HUES6 (cell line): Measurements from ENCODE around the gene SLC22A13.

Experiments used
- H3K27ac ChIP-seq: 2 replicates; pipeline ENCODE4 v1.7.0; 2013; ENCODE audit warnings: low read depth, mild to moderate bottlenecking, low read length, inconsistent platforms
- H3K27me3 ChIP-seq: 2 replicates; pipeline ENCODE4 v1.6.1; 2013; ENCODE audit warnings: low read length; ENCODE audit not compliant: control insufficient read depth, insufficient read depth
- H3K36me3 ChIP-seq: 2 replicates; pipeline ENCODE4 v1.6.1; 2013; ENCODE audit warnings: low read length; ENCODE audit not compliant: control insufficient read depth, insufficient read depth
- H3K4me1 ChIP-seq: 2 replicates; pipeline ENCODE4 v1.6.1; 2013; ENCODE audit warnings: low read length; ENCODE audit not compliant: control insufficient read depth, insufficient read depth
- H3K4me3 ChIP-seq: 2 replicates; pipeline ENCODE4 v1.5.1; 2013; ENCODE audit warnings: low read depth, low read length
- H3K9ac ChIP-seq: one replicate; pipeline ENCODE4 v1.6.1; 2013; ENCODE audit warnings: mild to moderate bottlenecking, low read length
- H3K9me3 ChIP-seq: 2 replicates; pipeline ENCODE4 v1.6.1; 2013; ENCODE audit warnings: low read depth, low read length; ENCODE audit not compliant: control insufficient read depth, insufficient read depth

Gene SLC22A13

GRCh38 chr3:38265604-38266307 is at the start of gene SLC22A13:
TSS of gene SLC22A13 (plus strand) at chr3:38265812. CDS start at chr3:38265861, 49 bp downstream.
- H3K9me3 ChIP-seq: no peaks in the 10 kb centered on the region
- no peaks in the 10 kb centered on the region for H3K27me3 ChIP-seq
- no peak within 1 kb of the TSS for H3K9ac ChIP-seq
- H3K4me3 ChIP-seq: no peak within 1 kb of the TSS
- peaks cover 13% of the 10 kb centered on the region for H3K4me1 ChIP-seq
- no peaks in the 10 kb centered on the region for H3K36me3 ChIP-seq
- no peak within 1 kb of the TSS for H3K27ac ChIP-seq

- no peak overlapping the region for H3K9ac ChIP-seq
- H3K4me1 ChIP-seq: no peaks in the 10 kb centered on the region
- no peaks in the 10 kb centered on the region for H3K27me3 ChIP-seq
- no peak overlapping the region for H3K27ac ChIP-seq
- H3K36me3 ChIP-seq: peaks cover 34% of the 10 kb centered on the region
- H3K9me3 ChIP-seq: no peaks in the 10 kb centered on the region
- H3K4me3 ChIP-seq: no peak overlapping the region
Measured at GRCh38 chr3:38219609-38220197, 45.9 kb upstream of the SLC22A13 start.

- Histone ChIP-seq H3K27me3 (no peaks in the 10 kb centered on the region), H3K9ac (no peak overlapping the region), H3K4me3 (no peak overlapping the region), H3K9me3 (no peaks in the 10 kb centered on the region), H3K27ac (no peak overlapping the region), H3K4me1 (no peaks in the 10 kb centered on the region), H3K36me3 (peaks cover 44% of the 10 kb centered on the region)
Measured at GRCh38 chr3:38221005-38221404, 44.6 kb upstream of the SLC22A13 start.

GRCh38 chr3:38222032-38222634 is 43.5 kb upstream of the SLC22A13 start:
- Histone ChIP-seq H3K36me3 (peaks cover 45% of the 10 kb centered on the region), H3K27me3 (no peaks in the 10 kb centered on the region), H3K27ac (no peak overlapping the region), H3K9me3 (no peaks in the 10 kb centered on the region), H3K4me1 (no peaks in the 10 kb centered on the region), H3K9ac (no peak overlapping the region), H3K4me3 (no peak overlapping the region)

- no peaks in the 10 kb centered on the region for H3K9me3 ChIP-seq
- no peaks in the 10 kb centered on the region for H3K4me1 ChIP-seq
- H3K4me3 ChIP-seq: no peak overlapping the region
- peaks cover 49% of the 10 kb centered on the region for H3K36me3 ChIP-seq
- no peaks in the 10 kb centered on the region for H3K27me3 ChIP-seq
- H3K9ac ChIP-seq: no peak overlapping the region
- no peak overlapping the region for H3K27ac ChIP-seq
Measured at GRCh38 chr3:38224357-38224756, 41.3 kb upstream of the SLC22A13 start.

GRCh38 chr3:38226273-38226672 is 39.3 kb upstream of the SLC22A13 start:
- Histone ChIP-seq H3K4me3 (no peak overlapping the region), H3K4me1 (no peaks in the 10 kb centered on the region), H3K27ac (no peak overlapping the region), H3K9ac (no peak overlapping the region), H3K27me3 (no peaks in the 10 kb centered on the region), H3K36me3 (peaks cover 59% of the 10 kb centered on the region), H3K9me3 (no peaks in the 10 kb centered on the region)

- no peaks in the 10 kb centered on the region for H3K4me1 ChIP-seq
- no peaks in the 10 kb centered on the region for H3K9me3 ChIP-seq
- H3K4me3 ChIP-seq: no peak overlapping the region
- H3K36me3 ChIP-seq: peaks cover 58% of the 10 kb centered on the region
- no peak overlapping the region for H3K9ac ChIP-seq
- no peak overlapping the region for H3K27ac ChIP-seq
- H3K27me3 ChIP-seq: no peaks in the 10 kb centered on the region
Measured at GRCh38 chr3:38227989-38228388, 37.6 kb upstream of the SLC22A13 start.

GRCh38 chr3:38229036-38229435 is 36.6 kb upstream of the SLC22A13 start:
- Histone ChIP-seq H3K9ac (no peak overlapping the region), H3K9me3 (no peaks in the 10 kb centered on the region), H3K4me1 (no peaks in the 10 kb centered on the region), H3K27me3 (no peaks in the 10 kb centered on the region), H3K4me3 (no peak overlapping the region), H3K27ac (no peak overlapping the region), H3K36me3 (peaks cover 53% of the 10 kb centered on the region)

- no peak overlapping the region for H3K4me3 ChIP-seq
- H3K4me1 ChIP-seq: no peaks in the 10 kb centered on the region
- no peaks in the 10 kb centered on the region for H3K9me3 ChIP-seq
- H3K36me3 ChIP-seq: peaks cover 48% of the 10 kb centered on the region
- H3K9ac ChIP-seq: no peak overlapping the region
- H3K27me3 ChIP-seq: no peaks in the 10 kb centered on the region
- no peak overlapping the region for H3K27ac ChIP-seq
Measured at GRCh38 chr3:38232701-38233100, 32.9 kb upstream of the SLC22A13 start.

- peaks cover 2% of the 10 kb centered on the region; the same call in 1 of the 2 replicates for H3K9me3 ChIP-seq
- peaks cover 59% of the 10 kb centered on the region for H3K36me3 ChIP-seq
- no peak overlapping the region for H3K4me3 ChIP-seq
- H3K4me1 ChIP-seq: no peaks in the 10 kb centered on the region
- no peak overlapping the region for H3K9ac ChIP-seq
- H3K27ac ChIP-seq: no peak overlapping the region
- no peaks in the 10 kb centered on the region for H3K27me3 ChIP-seq
Measured at GRCh38 chr3:38235466-38235865, 30.1 kb upstream of the SLC22A13 start.

- Histone ChIP-seq H3K9me3 (peaks cover 2% of the 10 kb centered on the region; the same call in 1 of the 2 replicates), H3K36me3 (peaks cover 64% of the 10 kb centered on the region), H3K4me3 (no peak overlapping the region), H3K27ac (no peak overlapping the region), H3K9ac (no peak overlapping the region), H3K4me1 (no peaks in the 10 kb centered on the region), H3K27me3 (no peaks in the 10 kb centered on the region)
Measured at GRCh38 chr3:38238416-38239008, 27.1 kb upstream of the SLC22A13 start.
